ENCODE results near the gene UBE2S.
"Not testable (repeated sequence)": the region's sequence is repeated elsewhere in the genome, so short reads cannot be mapped to it uniquely, and the experiment has no call there.

The UBE2S gene

GRCh38 chr19:55436847-55437246 is 29.3 kb upstream of the UBE2S start:
- no peak for TF ChIP-seq POLR2A (IDR thresholded peaks at IDR 0.05; ENCODE audit: low read depth, low read length)
- no peak for TF ChIP-seq TAF1 (IDR thresholded peaks at IDR 0.05; ENCODE audit: borderline replicate concordance, low read depth, low read length)
- no peak for TF ChIP-seq POLR2AphosphoS5 (IDR thresholded peaks at IDR 0.05; ENCODE audit: low read depth, low read length)
- no peak for DNase-seq (ENCODE audit: insufficient read length)
- FAIRE-seq = no peak

- DNase-seq (ENCODE audit: insufficient read length) = no peak
- peak; percentile 89 for FAIRE-seq
- TF ChIP-seq TAF1 (IDR thresholded peaks at IDR 0.05; ENCODE audit: borderline replicate concordance, low read depth, low read length) (no peak), POLR2A (IDR thresholded peaks at IDR 0.05; ENCODE audit: low read depth, low read length) (no peak), POLR2AphosphoS5 (IDR thresholded peaks at IDR 0.05; ENCODE audit: low read depth, low read length) (no peak)
These were observed 27.4 kb upstream of the UBE2S start for GRCh38 chr19:55435020-55435419.

GRCh38 chr19:55434356-55434919 is 26.9 kb upstream of the UBE2S start:
- DNase-seq (ENCODE audit: insufficient read length) = no peak
- FAIRE-seq = no peak
- TF ChIP-seq POLR2A (IDR thresholded peaks at IDR 0.05; ENCODE audit: low read depth, low read length) (no peak), TAF1 (IDR thresholded peaks at IDR 0.05; ENCODE audit: borderline replicate concordance, low read depth, low read length) (no peak), POLR2AphosphoS5 (IDR thresholded peaks at IDR 0.05; ENCODE audit: low read depth, low read length) (no peak)

GRCh38 chr19:55433292-55433691 is 25.7 kb upstream of the UBE2S start:
- DNase-seq (ENCODE audit: insufficient read length) (no peak), FAIRE-seq (no peak)
- TF ChIP-seq POLR2AphosphoS5 (IDR thresholded peaks at IDR 0.05; ENCODE audit: low read depth, low read length) = no peak
- no peak for TF ChIP-seq TAF1 (IDR thresholded peaks at IDR 0.05; ENCODE audit: borderline replicate concordance, low read depth, low read length)
- no peak for TF ChIP-seq POLR2A (IDR thresholded peaks at IDR 0.05; ENCODE audit: low read depth, low read length)

GRCh38 chr19:55432241-55432959 is 24.8 kb upstream of the UBE2S start:
- no peak for DNase-seq (ENCODE audit: insufficient read length)
- no peak for FAIRE-seq
- no peak for TF ChIP-seq TAF1 (IDR thresholded peaks at IDR 0.05; ENCODE audit: borderline replicate concordance, low read depth, low read length)
- no peak for TF ChIP-seq POLR2AphosphoS5 (IDR thresholded peaks at IDR 0.05; ENCODE audit: low read depth, low read length)
- no peak for TF ChIP-seq POLR2A (IDR thresholded peaks at IDR 0.05; ENCODE audit: low read depth, low read length)

- FAIRE-seq (no peak), DNase-seq (ENCODE audit: insufficient read length) (no peak)
- TF ChIP-seq TAF1 (IDR thresholded peaks at IDR 0.05; ENCODE audit: borderline replicate concordance, low read depth, low read length) (no peak), POLR2AphosphoS5 (IDR thresholded peaks at IDR 0.05; ENCODE audit: low read depth, low read length) (no peak), POLR2A (IDR thresholded peaks at IDR 0.05; ENCODE audit: low read depth, low read length) (no peak)
These were observed 23.6 kb upstream of the UBE2S start for GRCh38 chr19:55431183-55431582.

GRCh38 chr19:55426042-55426441 is 18.5 kb upstream of the UBE2S start:
- FAIRE-seq = no peak
- no peak for DNase-seq (ENCODE audit: insufficient read length)
- no peak for TF ChIP-seq POLR2AphosphoS5 (IDR thresholded peaks at IDR 0.05; ENCODE audit: low read depth, low read length)
- TF ChIP-seq TAF1 (IDR thresholded peaks at IDR 0.05; ENCODE audit: borderline replicate concordance, low read depth, low read length) = no peak
- no peak for TF ChIP-seq POLR2A (IDR thresholded peaks at IDR 0.05; ENCODE audit: low read depth, low read length)

- DNase-seq (ENCODE audit: insufficient read length) = no peak
- no peak for TF ChIP-seq TAF1 (IDR thresholded peaks at IDR 0.05; ENCODE audit: borderline replicate concordance, low read depth, low read length)
- TF ChIP-seq POLR2A (IDR thresholded peaks at IDR 0.05; ENCODE audit: low read depth, low read length) = no peak
- no peak for TF ChIP-seq POLR2AphosphoS5 (IDR thresholded peaks at IDR 0.05; ENCODE audit: low read depth, low read length)
- FAIRE-seq = no peak
These were observed 16.9 kb upstream of the UBE2S start for GRCh38 chr19:55424518-55424917.

- FAIRE-seq = no peak
- TF ChIP-seq POLR2A (IDR thresholded peaks at IDR 0.05; ENCODE audit: low read depth, low read length) (no peak), TAF1 (IDR thresholded peaks at IDR 0.05; ENCODE audit: borderline replicate concordance, low read depth, low read length) (no peak), POLR2AphosphoS5 (IDR thresholded peaks at IDR 0.05; ENCODE audit: low read depth, low read length) (no peak)
- no peak for DNase-seq (ENCODE audit: insufficient read length)
These were observed 15.8 kb upstream of the UBE2S start for GRCh38 chr19:55423225-55424005.

GRCh38 chr19:55421281-55421680 is 13.7 kb upstream of the UBE2S start:
- FAIRE-seq; DNase-seq (ENCODE audit: insufficient read length): not testable (repeated sequence)

GRCh38 chr19:55419624-55420236 is 12.1 kb upstream of the UBE2S start:
- FAIRE-seq (no peak), DNase-seq (ENCODE audit: insufficient read length) (no peak)
- no peak for TF ChIP-seq POLR2A (IDR thresholded peaks at IDR 0.05; ENCODE audit: low read depth, low read length)
- no peak for TF ChIP-seq TAF1 (IDR thresholded peaks at IDR 0.05; ENCODE audit: borderline replicate concordance, low read depth, low read length)
- TF ChIP-seq POLR2AphosphoS5 (IDR thresholded peaks at IDR 0.05; ENCODE audit: low read depth, low read length) = no peak
